Upper lobe of left lung (tissue), 6 donors: Measurements from ENCODE around the gene AOC3. TPM values are rescaled to one million over a fixed set of nuclear protein-coding genes. Genes with fewer than 3 reads are reported as not detected.

Experiments used
- ATAC-seq, 2 donors: fragments of 200-7000 bp; cut with Tn5 transposase; one replicate each; pipeline ENCODE4 v1.9.1; 2022; ENCODE audit warnings: mild to moderate bottlenecking in 2 of 2, moderate library complexity in 2 of 2; ENCODE audit not compliant: low FRiP score in 2 of 2
- DNase-seq, 2 donors: peaks; one replicate each; pipeline ENCODE4 v3.0.0-alpha.2; 2019 to 2020
- H3K27ac ChIP-seq, 4 donors: fragments of 200-600 bp; sonication (generic); one replicate each; pipeline ENCODE4 v1.5.1; 2016 to 2019
- H3K27me3 ChIP-seq, 4 donors: fragments of 200-600 bp; sonication (generic); one replicate each; pipeline ENCODE4 v1.5.1; 2017 to 2019
- H3K36me3 ChIP-seq, 4 donors: fragments of 200-600 bp; sonication (generic); one replicate each; pipeline ENCODE4 v1.5.1; 2016 to 2019
- H3K4me1 ChIP-seq, 4 donors: fragments of 200-600 bp; sonication (generic); one replicate each; pipeline ENCODE4 v1.5.1; 2018 to 2019
- H3K4me3 ChIP-seq, 4 donors: fragments of 200-600 bp; sonication (generic); one replicate each; pipeline ENCODE4 v1.5.1; 2017 to 2019; ENCODE audit warnings: mild to moderate bottlenecking in 2 of 4, moderate library complexity in 1 of 4
- H3K9me3 ChIP-seq, 4 donors: fragments of 200-600 bp; sonication (generic); one replicate each; pipeline ENCODE4 v1.5.1; 2018 to 2019
- EP300 ChIP-seq, 4 donors: sonication (generic); formaldehyde crosslinking; IDR thresholded peaks; one replicate each; pipeline ENCODE4 v1.5.1; 2017; ENCODE audit warnings: antibody characterized with exemption in 4 of 4, control low read depth in 2 of 4
- POLR2A ChIP-seq, 4 donors: fragments of 450-650 bp; IDR thresholded peaks; one replicate each; pipeline ENCODE4 v1.5.1; 2016 to 2017; ENCODE audit warnings: antibody characterized with exemption in 4 of 4, mild to moderate bottlenecking in 2 of 4
- POLR2AphosphoS5 ChIP-seq, 2 donors: sonication (generic); formaldehyde crosslinking; IDR thresholded peaks; one replicate each; pipeline ENCODE4 v1.5.1; 2017; ENCODE audit warnings: antibody characterized with exemption in 2 of 2
- WGBS, 2 donors: methylation state at CpG; one replicate each; pipeline ENCODE4 v1.1.5; 2017 to 2018; 5-methylcytosine and 5-hydroxymethylcytosine counted together
- small RNA-seq, 4 donors: library from RNA; depleted of rRNA; stranded (forward); fragments of <200 nt; gene quantifications; one replicate each; pipeline ENCODE3, GENCODE V24; 2016
- total RNA-seq, 6 donors: library from RNA; depleted of rRNA in 4 of 6; stranded (reverse); fragments of >200 nt in 4 of 6; gene quantifications; one replicate each; pipeline versions ENCODE4 v1.1.0 to v1.2.1, GENCODE V29; 2016 to 2021
- TF ChIP-seq, protein P1 (sequence below), 6 experiments: fragments of 450-650 bp in 4 of 6; fragments of 200-600 bp in 2 of 6; sonication (generic) in 2 of 6; IDR thresholded peaks; one replicate each; pipeline ENCODE4 v1.5.1; 2016 to 2019; ENCODE audit warnings: antibody characterized with exemption in 6 of 6
- donor health status: DM: no; HTN: no; CAD: no; lungs with moderate emphysema.
- donor health status: DM: no; HTN: yes; CAD: no; lungs with severe emphysema.

AOC3 gene
- total RNA-seq, 6 donors from 2014 or later = 76.9 to 210 (median 111) TPM

DNA sequence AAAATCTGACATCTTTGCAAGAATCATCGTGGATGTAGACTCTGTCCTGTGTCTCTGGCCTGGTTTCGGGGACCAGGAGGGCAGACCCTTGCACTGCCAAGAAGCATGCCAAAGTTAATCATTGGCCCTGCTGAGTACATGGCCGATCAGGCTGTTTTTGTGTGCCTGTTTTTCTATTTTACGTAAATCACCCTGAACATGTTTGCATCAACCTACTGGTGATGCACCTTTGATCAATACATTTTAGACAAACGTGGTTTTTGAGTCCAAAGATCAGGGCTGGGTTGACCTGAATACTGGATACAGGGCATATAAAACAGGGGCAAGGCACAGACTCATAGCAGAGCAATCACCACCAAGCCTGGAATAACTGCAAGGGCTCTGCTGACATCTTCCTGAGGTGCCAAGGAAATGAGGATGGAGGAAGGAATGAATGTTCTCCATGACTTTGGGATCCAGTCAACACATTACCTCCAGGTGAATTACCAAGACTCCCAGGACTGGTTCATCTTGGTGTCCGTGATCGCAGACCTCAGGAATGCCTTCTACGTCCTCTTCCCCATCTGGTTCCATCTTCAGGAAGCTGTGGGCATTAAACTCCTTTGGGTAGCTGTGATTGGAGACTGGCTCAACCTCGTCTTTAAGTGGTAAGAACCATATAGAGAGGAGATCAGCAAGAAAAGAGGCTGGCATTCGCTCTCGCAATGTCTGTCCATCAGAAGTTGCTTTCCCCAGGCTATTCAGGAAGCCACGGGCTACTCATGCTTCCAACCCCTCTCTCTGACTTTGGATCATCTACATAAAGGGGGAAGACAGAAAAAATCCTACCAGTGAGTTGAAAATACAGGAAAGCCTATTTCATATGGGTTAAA lies 49.7 kb downstream of the AOC3 start, which contains the start of gene G6PC1:
TSS of gene G6PC1 (plus strand) at position 340 of the 872 bp plus-strand sequence. CDS start at position 418, 78 bp downstream.
- H3K27ac ChIP-seq = no peak within 1 kb of the TSS
- no peak for DNase-seq

DNA sequence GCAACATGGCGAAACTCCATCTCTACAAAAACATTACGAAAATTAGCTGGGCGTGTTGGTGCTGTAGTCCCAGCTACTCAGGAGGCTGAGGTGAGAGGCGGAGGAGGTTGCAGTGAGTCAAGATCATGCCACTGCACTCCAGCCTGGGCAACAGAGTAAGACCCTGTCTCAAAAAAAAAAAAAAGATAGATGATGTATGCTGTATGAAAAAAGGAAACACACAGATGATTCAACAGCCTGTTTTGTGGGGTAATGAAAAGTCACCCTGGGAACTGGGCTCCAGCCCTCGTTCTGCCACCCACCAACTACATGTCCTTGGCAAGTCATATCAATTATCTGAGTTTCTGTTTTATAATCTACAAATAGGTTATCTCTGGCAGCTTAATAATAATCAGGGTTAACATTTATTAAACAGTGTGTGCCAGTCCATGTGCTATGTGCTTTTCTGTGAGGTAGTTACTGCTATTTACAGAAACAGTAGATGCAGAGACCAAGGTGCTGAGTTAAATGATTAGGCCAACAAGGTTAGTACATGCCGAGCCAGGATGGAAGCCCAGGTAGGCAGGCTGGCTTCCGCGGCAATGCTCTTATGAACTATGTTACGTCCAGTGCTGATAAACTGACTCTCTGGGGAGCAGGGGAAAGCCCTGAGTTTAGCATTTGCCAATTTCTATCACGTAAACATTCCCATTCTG lies 50.7 kb downstream of the AOC3 start:
- Histone ChIP-seq H3K4me3 (no peak overlapping the region), H3K27ac (no peak overlapping the region), H3K27me3 (no peaks in the 10 kb centered on the region), H3K4me1 (no peaks in the 10 kb centered on the region), H3K9me3 (no peaks in the 10 kb centered on the region), H3K36me3 (no peaks in the 10 kb centered on the region)
- no peak for TF ChIP-seq POLR2AphosphoS5 (IDR thresholded peaks at IDR 0.05)
- TF ChIP-seq, protein P1, sequence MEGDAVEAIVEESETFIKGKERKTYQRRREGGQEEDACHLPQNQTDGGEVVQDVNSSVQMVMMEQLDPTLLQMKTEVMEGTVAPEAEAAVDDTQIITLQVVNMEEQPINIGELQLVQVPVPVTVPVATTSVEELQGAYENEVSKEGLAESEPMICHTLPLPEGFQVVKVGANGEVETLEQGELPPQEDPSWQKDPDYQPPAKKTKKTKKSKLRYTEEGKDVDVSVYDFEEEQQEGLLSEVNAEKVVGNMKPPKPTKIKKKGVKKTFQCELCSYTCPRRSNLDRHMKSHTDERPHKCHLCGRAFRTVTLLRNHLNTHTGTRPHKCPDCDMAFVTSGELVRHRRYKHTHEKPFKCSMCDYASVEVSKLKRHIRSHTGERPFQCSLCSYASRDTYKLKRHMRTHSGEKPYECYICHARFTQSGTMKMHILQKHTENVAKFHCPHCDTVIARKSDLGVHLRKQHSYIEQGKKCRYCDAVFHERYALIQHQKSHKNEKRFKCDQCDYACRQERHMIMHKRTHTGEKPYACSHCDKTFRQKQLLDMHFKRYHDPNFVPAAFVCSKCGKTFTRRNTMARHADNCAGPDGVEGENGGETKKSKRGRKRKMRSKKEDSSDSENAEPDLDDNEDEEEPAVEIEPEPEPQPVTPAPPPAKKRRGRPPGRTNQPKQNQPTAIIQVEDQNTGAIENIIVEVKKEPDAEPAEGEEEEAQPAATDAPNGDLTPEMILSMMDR (IDR thresholded peaks at IDR 0.05) = no peak
- TF ChIP-seq EP300 (IDR thresholded peaks at IDR 0.05) = no peak
- no peak for TF ChIP-seq POLR2A (IDR thresholded peaks at IDR 0.05)
- WGBS, 2 donors = 84 to 89% methylated on average over 10 of the region's 10 CpGs
- DNase-seq = no peak
- no peak for ATAC-seq

More for the DNA sequence above, 49.7 kb downstream of the AOC3 start, which contains the start of gene G6PC1:
- TF ChIP-seq EP300 (IDR thresholded peaks at IDR 0.05) = no peak
- TF ChIP-seq POLR2A (IDR thresholded peaks at IDR 0.05) = no peak
- TF ChIP-seq, protein P1 (IDR thresholded peaks at IDR 0.05) = no peak
- TF ChIP-seq POLR2AphosphoS5 (IDR thresholded peaks at IDR 0.05) = no peak
- ATAC-seq = no peak
- Histone ChIP-seq H3K4me1 (peaks cover 0 to under 1% (median under 1%) of the 10 kb centered on the region in 4 donors), H3K4me3 (no peak within 1 kb of the TSS), H3K27me3 (no peaks in the 10 kb centered on the region), H3K9me3 (no peaks in the 10 kb centered on the region), H3K36me3 (no peaks in the 10 kb centered on the region)
- WGBS, 2 donors = 79 to 83% methylated on average over 12 of the region's 12 CpGs

DNA sequence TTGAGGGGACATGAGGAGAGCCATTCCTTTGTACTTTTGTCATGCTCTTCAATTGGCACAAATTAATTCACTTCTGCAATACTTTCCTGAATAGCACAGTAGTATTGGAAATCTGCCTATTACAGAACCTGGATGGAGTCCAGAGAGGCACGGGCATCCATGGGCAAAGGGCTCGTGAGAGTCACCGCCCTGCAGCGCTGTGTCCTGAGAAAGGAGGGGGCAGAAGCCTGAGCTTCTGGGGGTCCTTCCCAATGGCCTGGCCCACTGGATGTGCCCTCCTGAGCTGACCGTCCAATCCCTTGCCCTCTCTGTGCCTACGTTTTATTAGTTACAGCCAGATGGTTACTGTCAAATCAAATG lies 53.1 kb downstream of the AOC3 start:
- 65 to 87% methylated on average over 6 of the region's 6 CpGs for WGBS, 2 donors
- no peaks in the 10 kb centered on the region for H3K36me3 ChIP-seq
- no peaks in the 10 kb centered on the region for H3K9me3 ChIP-seq
- ATAC-seq (no peak), DNase-seq (no peak)
- TF ChIP-seq POLR2AphosphoS5 (IDR thresholded peaks at IDR 0.05) (no peak), EP300 (IDR thresholded peaks at IDR 0.05) (no peak), POLR2A (IDR thresholded peaks at IDR 0.05) (no peak)
- TF ChIP-seq, protein P1 (IDR thresholded peaks at IDR 0.05) = no peak
- H3K27ac ChIP-seq = no peak overlapping the region
- no peaks in the 10 kb centered on the region for H3K27me3 ChIP-seq
- no peak overlapping the region for H3K4me3 ChIP-seq
- H3K4me1 ChIP-seq = no peaks in the 10 kb centered on the region

DNA sequence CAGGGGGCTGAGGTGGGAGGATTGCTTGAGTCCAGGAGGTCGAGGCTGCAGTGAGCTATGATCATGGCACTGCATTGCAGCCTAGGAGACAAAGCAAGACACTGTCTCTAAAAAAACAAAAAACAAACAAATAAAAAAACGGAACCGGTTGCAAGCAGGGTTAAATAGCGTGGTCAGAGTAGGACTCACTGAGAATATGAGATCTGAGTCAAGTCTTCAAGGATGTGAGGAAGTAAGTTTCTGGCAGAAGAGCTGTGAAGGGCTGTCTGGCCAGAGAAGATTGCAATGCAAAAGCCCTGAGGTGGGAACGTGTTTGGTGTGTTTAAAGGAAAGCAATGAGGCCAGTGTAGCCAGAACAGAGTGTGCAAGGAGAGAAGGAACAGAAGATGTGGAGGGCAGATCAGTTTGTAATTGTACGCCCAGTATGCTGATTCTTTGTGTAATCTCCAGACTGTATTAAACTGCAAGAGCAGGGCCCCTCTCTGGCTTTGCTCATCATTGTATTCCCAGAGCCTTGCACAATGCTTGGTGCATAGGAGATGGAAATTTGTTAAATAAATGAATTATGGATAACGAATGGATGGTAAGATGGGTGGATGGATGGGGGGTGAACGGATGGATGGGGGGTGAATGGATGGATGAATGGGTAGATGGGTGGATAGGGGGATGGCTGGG lies 55.9 kb downstream of the AOC3 start:
- no peak overlapping the region for H3K4me3 ChIP-seq
- no peak for DNase-seq
- no peaks in the 10 kb centered on the region for H3K4me1 ChIP-seq

More for the DNA sequence above, 55.9 kb downstream of the AOC3 start:
- TF ChIP-seq, protein P1 (IDR thresholded peaks at IDR 0.05) = no peak
- no peak for TF ChIP-seq POLR2A (IDR thresholded peaks at IDR 0.05)
- no peak for TF ChIP-seq EP300 (IDR thresholded peaks at IDR 0.05)
- no peak for TF ChIP-seq POLR2AphosphoS5 (IDR thresholded peaks at IDR 0.05)
- 78 to 79% methylated on average over 8 of the region's 8 CpGs for WGBS, 2 donors
- no peak for ATAC-seq
- no peaks in the 10 kb centered on the region for H3K36me3 ChIP-seq
- no peaks in the 10 kb centered on the region for H3K27me3 ChIP-seq
- H3K9me3 ChIP-seq = no peaks in the 10 kb centered on the region
- no peak overlapping the region for H3K27ac ChIP-seq

Small RNA genes within 50 kb of the gene (small RNA-seq; reads per million reads assigned to genes)
- gene MIR6781 (0 to 0.12 (median 0) reads per million in 4 donors), gene RNU6-287P (0 reads per million in 4 donors)

Other genes starting within 250 kb of the AOC3 start
- 10 to 100 TPM; 47.1 to 89.7 (median 59.9) TPM for gene RETREG3, start 241.8 kb upstream of the AOC3 start, total RNA-seq
- 10 to 100 TPM; 27.3 to 55.4 (median 31.8) TPM for gene TUBG1, start 241.5 kb upstream of the AOC3 start, total RNA-seq
- 100 to 1,000 TPM in 1 of 6 donors, 10 to 100 TPM in 5; 12.4 to 104 (median 15.2) TPM for gene TUBG2, start 191.9 kb upstream of the AOC3 start, total RNA-seq
- 10 to 100 TPM; 18.4 to 93.2 (median 28.4) TPM for gene PLEKHH3, start 174.2 kb upstream of the AOC3 start, total RNA-seq
- gene CCR10, start 169.4 kb upstream of the AOC3 start, total RNA-seq = 1 to 10 TPM in 4 of 6 donors, under 1 TPM in 2; 0.30 to 2.2 (median 1.4) TPM
- gene CNTNAP1, start 168.7 kb upstream of the AOC3 start, total RNA-seq = 10 to 100 TPM in 1 of 6 donors, 1 to 10 TPM in 5; 1.7 to 37.7 (median 4.3) TPM
- 100 to 1,000 TPM in 1 of 6 donors, 10 to 100 TPM in 5; 30.7 to 122 (median 55.0) TPM for gene EZH1, start 106.2 kb upstream of the AOC3 start, total RNA-seq
- 100 to 1,000 TPM in 1 of 6 donors, 10 to 100 TPM in 4, not detected in 1; 12.2 to 120 (median 55.8) TPM for gene RAMP2, start 90.0 kb upstream of the AOC3 start, total RNA-seq
- gene VPS25, start 77.8 kb upstream of the AOC3 start, total RNA-seq = 10 to 100 TPM; 19.0 to 54.6 (median 36.7) TPM
- 1 to 10 TPM in 1 of 6 donors, under 1 TPM in 3, not detected in 2; 0.15 to 1.8 (median 0.26) TPM for gene WNK4, start 70.6 kb upstream of the AOC3 start, total RNA-seq
- 10 to 100 TPM; 23.3 to 95.3 (median 67.4) TPM for gene COA3, start 52.5 kb upstream of the AOC3 start, total RNA-seq
- gene CNTD1, start 52.3 kb upstream of the AOC3 start, total RNA-seq = 1 to 10 TPM in 1 of 6 donors, under 1 TPM in 4, not detected in 1; 0.22 to 1.2 (median 0.39) TPM
- 100 to 1,000 TPM in 3 of 6 donors, 10 to 100 TPM in 3; 83.0 to 167 (median 101) TPM for gene BECN1, start 26.9 kb upstream of the AOC3 start, total RNA-seq
- 100 to 1,000 TPM in 1 of 6 donors, 10 to 100 TPM in 5; 67.5 to 102 (median 75.8) TPM for gene PSME3, start 17.8 kb upstream of the AOC3 start, total RNA-seq
- 1 to 10 TPM; 1.5 to 5.2 (median 2.9) TPM for gene AOC2, start 6.6 kb upstream of the AOC3 start, total RNA-seq
- not detected for gene G6PC1, start 49.6 kb downstream of the AOC3 start, total RNA-seq
- 10 to 100 TPM; 10.9 to 70.2 (median 23.6) TPM for gene AARSD1, start 113.3 kb downstream of the AOC3 start, total RNA-seq
- 1 to 10 TPM in 2 of 6 donors, under 1 TPM in 3, not detected in 1; 0.11 to 7.3 (median 0.76) TPM for gene PTGES3L, start 128.9 kb downstream of the AOC3 start, total RNA-seq
- gene RUNDC1, start 129.4 kb downstream of the AOC3 start, total RNA-seq = 10 to 100 TPM; 13.6 to 26.2 (median 17.5) TPM
- gene RPL27, start 147.2 kb downstream of the AOC3 start, total RNA-seq = 1,000 to 10,000 TPM in 2 of 6 donors, 100 to 1,000 TPM in 4; 534 to 1,192 (median 783) TPM
- gene IFI35, start 155.6 kb downstream of the AOC3 start, total RNA-seq = 10 to 100 TPM; 17.8 to 69.0 (median 45.4) TPM
- gene VAT1, start 171.2 kb downstream of the AOC3 start, total RNA-seq = 100 to 1,000 TPM; 122 to 343 (median 222) TPM
- 1 to 10 TPM in 1 of 6 donors, under 1 TPM in 3, not detected in 2; 0.15 to 2.0 (median 0.47) TPM for gene RND2, start 174.0 kb downstream of the AOC3 start, total RNA-seq